ENCODE data around the gene TM4SF4.
"Not testable (repeated sequence)": the region's sequence is repeated elsewhere in the genome, so short reads cannot be mapped to it uniquely, and the experiment has no call there.

The TM4SF4 gene

DNA sequence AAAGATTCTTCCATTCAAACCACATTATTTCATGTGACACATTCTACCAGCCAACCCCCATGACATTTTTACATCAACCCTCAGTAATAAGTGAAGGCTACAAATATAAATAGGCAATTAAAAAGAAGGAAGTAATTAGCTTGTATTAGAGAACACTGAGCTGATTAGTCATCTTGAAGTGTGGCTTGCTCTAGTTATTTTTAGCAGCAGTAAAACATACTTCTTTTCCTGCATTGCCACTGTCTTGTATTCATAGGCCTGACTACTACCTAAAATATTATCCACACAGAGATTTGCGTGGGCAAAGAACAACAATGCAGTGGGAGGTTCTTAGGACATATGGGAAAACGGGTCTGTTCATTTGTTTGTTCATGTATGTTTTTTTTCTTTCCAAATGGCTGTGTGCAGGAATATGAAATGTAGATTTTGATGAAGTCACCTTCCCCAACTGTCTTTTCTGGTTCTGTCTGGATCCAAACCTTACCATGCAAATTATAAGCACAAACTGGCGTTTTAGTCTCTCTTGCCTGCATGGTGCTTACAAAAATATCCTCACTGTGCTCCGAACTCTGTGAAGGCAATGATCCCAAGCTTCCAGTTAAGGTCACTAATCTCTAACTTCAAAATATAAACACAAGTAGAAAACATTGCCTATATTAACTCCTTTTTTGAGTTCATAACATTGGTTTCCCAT, 31.5 kb upstream of the TM4SF4 start:
- Histone ChIP-seq H2AFZ (ENCODE audit: low read depth, low read length) (peak overlapping the region; percentile 38; the same call in 1 of the 2 replicates), H3K4me1 (ENCODE audit: low read length) (peaks cover 18% of the 10 kb centered on the region), H3K79me2 (ENCODE audit: low read length) (no peaks in the 10 kb centered on the region), H3K27me3 (ENCODE audit: low read depth, low read length) (no peaks in the 10 kb centered on the region), H3K4me2 (ENCODE audit: low read length) (peak overlapping the region; percentile 23), H3K9me3 (ENCODE audit: insufficient read depth, low read length) (no peaks in the 10 kb centered on the region), H3K9ac (ENCODE audit: low read length) (no peak overlapping the region), H4K20me1 (ENCODE audit: insufficient read depth, low read length) (no peaks in the 10 kb centered on the region), H3K4me3 (ENCODE audit: low read length) (no peak overlapping the region), H3K27ac (ENCODE audit: low read length) (no peak overlapping the region), H3K36me3 (replicated peaks; ENCODE audit: low read depth, low read length) (no peaks in the 10 kb centered on the region)
- TF ChIP-seq EZH2phosphoT487 (IDR thresholded peaks at IDR 0.05; ENCODE audit: low read depth) = no peak
- TF ChIP-seq, protein P1, sequence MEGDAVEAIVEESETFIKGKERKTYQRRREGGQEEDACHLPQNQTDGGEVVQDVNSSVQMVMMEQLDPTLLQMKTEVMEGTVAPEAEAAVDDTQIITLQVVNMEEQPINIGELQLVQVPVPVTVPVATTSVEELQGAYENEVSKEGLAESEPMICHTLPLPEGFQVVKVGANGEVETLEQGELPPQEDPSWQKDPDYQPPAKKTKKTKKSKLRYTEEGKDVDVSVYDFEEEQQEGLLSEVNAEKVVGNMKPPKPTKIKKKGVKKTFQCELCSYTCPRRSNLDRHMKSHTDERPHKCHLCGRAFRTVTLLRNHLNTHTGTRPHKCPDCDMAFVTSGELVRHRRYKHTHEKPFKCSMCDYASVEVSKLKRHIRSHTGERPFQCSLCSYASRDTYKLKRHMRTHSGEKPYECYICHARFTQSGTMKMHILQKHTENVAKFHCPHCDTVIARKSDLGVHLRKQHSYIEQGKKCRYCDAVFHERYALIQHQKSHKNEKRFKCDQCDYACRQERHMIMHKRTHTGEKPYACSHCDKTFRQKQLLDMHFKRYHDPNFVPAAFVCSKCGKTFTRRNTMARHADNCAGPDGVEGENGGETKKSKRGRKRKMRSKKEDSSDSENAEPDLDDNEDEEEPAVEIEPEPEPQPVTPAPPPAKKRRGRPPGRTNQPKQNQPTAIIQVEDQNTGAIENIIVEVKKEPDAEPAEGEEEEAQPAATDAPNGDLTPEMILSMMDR (IDR thresholded peaks at IDR 0.05; ENCODE audit: low read depth, low read length) = no peak

DNA sequence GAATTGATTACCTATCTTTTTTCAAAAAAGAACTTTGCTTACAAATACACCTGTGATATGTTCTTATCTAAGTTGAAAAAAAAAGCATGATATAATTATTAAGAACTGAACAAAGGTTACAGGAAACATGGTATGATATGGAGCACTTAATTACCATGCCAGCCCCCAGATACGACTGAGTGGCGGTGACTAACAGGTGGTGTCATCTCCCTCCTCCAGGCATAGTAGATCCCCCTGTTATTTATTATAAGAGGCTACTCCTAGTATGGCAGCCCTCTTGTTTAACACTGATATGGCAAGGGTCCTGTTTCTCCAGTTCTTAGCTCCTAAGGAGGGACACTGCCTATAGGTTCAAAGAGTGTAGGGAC, 31.0 kb upstream of the TM4SF4 start:
- Histone ChIP-seq H3K4me2 (ENCODE audit: low read length) (no peak overlapping the region), H2AFZ (ENCODE audit: low read depth, low read length) (no peak overlapping the region), H3K9ac (ENCODE audit: low read length) (no peak overlapping the region), H3K4me3 (ENCODE audit: low read length) (no peak overlapping the region), H3K27me3 (ENCODE audit: low read depth, low read length) (no peaks in the 10 kb centered on the region), H3K9me3 (ENCODE audit: insufficient read depth, low read length) (no peaks in the 10 kb centered on the region), H4K20me1 (ENCODE audit: insufficient read depth, low read length) (no peaks in the 10 kb centered on the region), H3K27ac (ENCODE audit: low read length) (no peak overlapping the region), H3K4me1 (ENCODE audit: low read length) (peaks cover 23% of the 10 kb centered on the region), H3K36me3 (replicated peaks; ENCODE audit: low read depth, low read length) (no peaks in the 10 kb centered on the region), H3K79me2 (ENCODE audit: low read length) (no peaks in the 10 kb centered on the region)
- TF ChIP-seq EZH2phosphoT487 (IDR thresholded peaks at IDR 0.05; ENCODE audit: low read depth) = no peak
- TF ChIP-seq, protein P1 (IDR thresholded peaks at IDR 0.05; ENCODE audit: low read depth, low read length) = no peak

DNA sequence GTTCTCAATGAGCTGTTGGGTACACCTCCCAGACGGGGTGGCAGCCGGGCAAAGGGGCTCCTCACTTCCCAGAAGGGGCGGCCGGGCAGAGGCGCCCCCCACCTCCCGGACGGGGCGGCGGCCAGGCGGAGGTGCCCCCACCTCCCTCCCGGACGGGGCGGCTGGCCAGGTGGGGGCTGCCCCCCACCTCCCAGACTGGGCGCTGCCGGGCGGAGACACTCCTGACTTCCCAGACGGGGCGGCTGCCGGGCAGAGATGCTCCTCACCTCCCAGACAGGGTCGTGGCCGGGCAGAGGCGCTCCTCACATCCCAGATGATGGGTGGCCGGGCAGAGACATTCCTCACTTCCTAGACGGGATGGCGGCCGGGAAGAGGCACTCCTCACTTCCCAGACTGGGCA, 29.6 kb upstream of the TM4SF4 start:
- not testable (repeated sequence) for H3K36me3 ChIP-seq (replicated peaks; ENCODE audit: low read depth, low read length); H3K9me3 ChIP-seq (ENCODE audit: insufficient read depth, low read length); H3K27me3 ChIP-seq (ENCODE audit: low read depth, low read length); H3K27ac ChIP-seq (ENCODE audit: low read length); H2AFZ ChIP-seq (ENCODE audit: low read depth, low read length); H3K9ac ChIP-seq (ENCODE audit: low read length); H3K4me2 ChIP-seq (ENCODE audit: low read length); H3K79me2 ChIP-seq (ENCODE audit: low read length); H4K20me1 ChIP-seq (ENCODE audit: insufficient read depth, low read length); H3K4me3 ChIP-seq (ENCODE audit: low read length)
- peaks cover 28% of the 10 kb centered on the region for H3K4me1 ChIP-seq (ENCODE audit: low read length)

DNA sequence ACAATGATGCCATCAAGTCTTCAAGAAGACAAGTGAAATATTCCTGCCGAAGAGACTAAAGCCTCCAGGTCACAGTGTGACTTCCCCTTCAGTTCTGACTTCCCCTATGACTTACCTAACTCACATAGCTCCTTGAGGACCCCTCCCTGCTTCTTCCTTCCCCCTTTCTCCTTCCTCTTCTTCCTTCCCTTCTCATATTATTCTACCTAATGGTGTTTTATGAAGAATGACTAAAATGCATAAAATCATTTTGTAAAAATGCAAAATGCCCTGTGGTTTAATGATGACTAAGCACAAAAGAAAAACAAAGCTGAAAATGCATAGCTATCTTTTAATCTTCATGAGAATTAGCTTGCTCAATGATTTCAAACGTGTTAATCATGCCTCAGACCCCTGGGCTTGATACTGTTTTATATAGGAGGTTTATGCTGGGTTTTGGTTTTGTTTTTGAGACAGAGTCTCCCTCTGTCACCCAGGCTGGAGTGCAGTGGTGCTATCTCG, 26.1 kb upstream of the TM4SF4 start:
- Histone ChIP-seq H3K9me3 (ENCODE audit: insufficient read depth, low read length) (no peaks in the 10 kb centered on the region), H3K9ac (ENCODE audit: low read length) (no peak overlapping the region), H3K79me2 (ENCODE audit: low read length) (no peaks in the 10 kb centered on the region), H2AFZ (ENCODE audit: low read depth, low read length) (no peak overlapping the region), H3K4me2 (ENCODE audit: low read length) (peak overlapping the region; percentile 51), H3K27me3 (ENCODE audit: low read depth, low read length) (no peaks in the 10 kb centered on the region; the same call in 1 of the 2 replicates), H4K20me1 (ENCODE audit: insufficient read depth, low read length) (no peaks in the 10 kb centered on the region), H3K4me3 (ENCODE audit: low read length) (no peak overlapping the region), H3K27ac (ENCODE audit: low read length) (peak overlapping the region; percentile 47), H3K36me3 (replicated peaks; ENCODE audit: low read depth, low read length) (no peaks in the 10 kb centered on the region), H3K4me1 (ENCODE audit: low read length) (peaks cover 17% of the 10 kb centered on the region)
- TF ChIP-seq EZH2phosphoT487 (IDR thresholded peaks at IDR 0.05; ENCODE audit: low read depth) = no peak
- TF ChIP-seq, protein P1 (IDR thresholded peaks at IDR 0.05; ENCODE audit: low read depth, low read length) = no peak
